ENCODE data around the gene ANO9.

DNA sequence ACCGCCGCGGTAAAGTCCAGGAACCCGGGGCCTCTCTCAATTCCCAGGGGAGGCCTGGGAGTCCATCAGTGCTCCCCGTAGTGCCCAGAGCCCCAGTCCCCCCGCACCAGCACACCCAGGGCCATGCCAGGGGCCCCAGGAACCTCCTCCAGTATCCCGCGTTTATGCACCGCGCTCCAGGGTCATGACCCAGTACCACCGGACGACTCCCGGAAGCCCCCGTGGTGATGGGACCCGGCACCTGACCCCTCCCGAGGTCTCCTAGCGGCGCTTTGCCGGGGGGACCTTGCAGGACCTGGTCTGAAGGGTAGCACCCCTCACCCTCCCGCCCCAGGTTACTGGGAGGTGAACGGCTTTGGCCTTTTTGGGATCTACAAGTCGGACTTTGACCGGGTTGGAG, 61.3 kb downstream of the ANO9 start:
- TF ChIP-seq CTCF (conservative IDR thresholded peaks at IDR 0.05) (no peak), ZFX (IDR thresholded peaks at IDR 0.05) (no peak)
